ENCODE measurements around the gene ZRSR2.

The ZRSR2 gene

GRCh38 chrX:15854712-15855567 is 64.7 kb downstream of the ZRSR2 start, which contains the start of gene AP1S2:
Gene AP1S2 (minus strand): TSS chrX:15854813. CDS start chrX:15852524, 2,289 bp downstream.
- peak; percentile 93 for DNase-seq

GRCh38 chrX:15855568-15856221 is 65.4 kb downstream of the ZRSR2 start:
- no peak for DNase-seq

GRCh38 chrX:15856222-15856587 is 65.9 kb downstream of the ZRSR2 start:
- DNase-seq, result no peak

GRCh38 chrX:15856636-15857035 is 66.4 kb downstream of the ZRSR2 start:
- DNase-seq, result no peak

GRCh38 chrX:15858051-15858450 is 67.8 kb downstream of the ZRSR2 start:
- no peak for DNase-seq

- no peak for DNase-seq
These were observed 70.6 kb downstream of the ZRSR2 start for GRCh38 chrX:15860921-15861320.

GRCh38 chrX:15864023-15864422 is 73.7 kb downstream of the ZRSR2 start:
- no peak for DNase-seq

- no peak for DNase-seq
These were observed 74.3 kb downstream of the ZRSR2 start for GRCh38 chrX:15864629-15865028.

GRCh38 chrX:15866147-15866546 is 75.9 kb downstream of the ZRSR2 start:
- no peak for DNase-seq

GRCh38 chrX:15869695-15870094 is 79.4 kb downstream of the ZRSR2 start:
- DNase-seq, result no peak

GRCh38 chrX:15870310-15870709 is 80.0 kb downstream of the ZRSR2 start:
- no peak for DNase-seq
